IMR-90 (cell line): ENCODE results near the gene GLRX2. TPM values are rescaled to one million over a fixed set of nuclear protein-coding genes. Genes with fewer than 3 reads are reported as not detected.
"Not testable (repeated sequence)": the region's sequence is repeated elsewhere in the genome, so short reads cannot be mapped to it uniquely, and the experiment has no call there.

Experiments
- ATAC-seq: fragments of 200-7000 bp; cut with Tn5 transposase; 2 replicates; pipeline ENCODE4 v1.9.1; 2020; ENCODE audit warnings: low read depth, mild to moderate bottlenecking, moderate library complexity
- BruUV-seq: library from RNA; stranded (reverse); fragments of 400-500 nt; replicated peaks from 2 replicates; lab custom pipeline; 2021; lab: Mats Ljungman, UMichigan
- CTCF ChIA-PET: fragments of 300-600 bp; formaldehyde crosslinking; extraction: SDS; loops from one replicate; lab custom pipeline; 2021; ENCODE audit warnings: antibody characterized with exemption; lab: Yijun Ruan, JAX
- POLR2A ChIA-PET: fragments of 300-600 bp; sonication (Branson Sonifier 250); formaldehyde crosslinking; loops from one replicate; lab custom pipeline; 2022; ENCODE audit warnings: antibody characterized with exemption; ENCODE audit not compliant: unreplicated experiment; lab: Charles Lee
- DNase-seq: peaks from one replicate; pipeline ENCODE4 v3.0.0; 2013
- H2AFZ ChIP-seq: replicated peaks from 2 replicates; pipeline ENCODE3; 2013; ENCODE audit warnings: low read length, mild to moderate bottlenecking; ENCODE audit not compliant: poor library complexity
- H2AK5ac ChIP-seq: 2 replicates; pipeline ENCODE4 v1.6.1; 2013; ENCODE audit warnings: low read depth, low read length, inconsistent platforms
- H2AK9ac ChIP-seq: replicated peaks from 2 replicates; pipeline ENCODE3; 2013; ENCODE audit warnings: mild to moderate bottlenecking, low read depth, low read length, moderate library complexity; ENCODE audit not compliant: poor library complexity
- H2BK120ac ChIP-seq: 2 replicates; pipeline ENCODE4 v1.6.1; 2013; ENCODE audit warnings: low read depth, low read length, inconsistent platforms
- H2BK15ac ChIP-seq: 3 replicates; pipeline ENCODE4 v1.6.1; 2013; ENCODE audit warnings: low read depth, low read length, inconsistent platforms
- H2BK20ac ChIP-seq: 2 replicates; pipeline ENCODE4 v1.6.1; 2013; ENCODE audit warnings: low read depth, mild to moderate bottlenecking, inconsistent platforms, low read length, moderate library complexity
- H2BK5ac ChIP-seq: 2 replicates; pipeline ENCODE4 v1.6.1; 2013; ENCODE audit warnings: mild to moderate bottlenecking, low read depth, low read length, inconsistent platforms; ENCODE audit not compliant: poor library complexity, severe bottlenecking
- H3K14ac ChIP-seq: replicated peaks from 2 replicates; pipeline ENCODE4 v1.6.1; 2013; ENCODE audit warnings: low read depth, low read length, inconsistent platforms
- H3K18ac ChIP-seq: 2 replicates; pipeline ENCODE4 v1.6.1; 2013; ENCODE audit warnings: low read depth, low read length, control low read depth
- H3K23ac ChIP-seq: 2 replicates; pipeline ENCODE4 v1.6.1; 2013; ENCODE audit warnings: low read depth, low read length, inconsistent platforms
- H3K27ac ChIP-seq: 2 replicates; pipeline ENCODE4 v1.5.1; 2013; ENCODE audit warnings: mild to moderate bottlenecking, control low read depth, low read length; ENCODE audit not compliant: insufficient read depth
- H3K27me3 ChIP-seq: 2 replicates; pipeline ENCODE4 v1.6.1; 2013; ENCODE audit warnings: low read length; ENCODE audit not compliant: control insufficient read depth, insufficient read depth
- H3K36me3 ChIP-seq: 2 replicates; pipeline ENCODE4 v1.6.1; 2013; ENCODE audit warnings: low read length, mixed read lengths; ENCODE audit not compliant: control insufficient read depth, insufficient read depth
- H3K4ac ChIP-seq: 2 replicates; pipeline ENCODE4 v1.6.1; 2013; ENCODE audit warnings: low read depth, low read length, inconsistent platforms
- H3K4me1 ChIP-seq: 2 replicates; pipeline ENCODE4 v1.6.1; 2013; ENCODE audit warnings: low read length, mixed read lengths; ENCODE audit not compliant: control insufficient read depth, insufficient read depth
- H3K4me2 ChIP-seq: 2 replicates; pipeline ENCODE4 v1.6.1; 2013; ENCODE audit warnings: low read depth, mild to moderate bottlenecking, control low read depth, low read length, moderate library complexity
- H3K4me3 ChIP-seq: 2 replicates; pipeline ENCODE4 v1.5.1; 2013; ENCODE audit warnings: low read depth, mild to moderate bottlenecking, control low read depth, low read length, moderate library complexity; ENCODE audit not compliant: insufficient read depth
- H3K56ac ChIP-seq: 2 replicates; pipeline ENCODE4 v1.6.1; 2013; ENCODE audit warnings: low read length, inconsistent platforms; ENCODE audit not compliant: insufficient read depth; ENCODE audit errors: extremely low read depth
- H3K79me1 ChIP-seq, 2 experiments: 2 replicates each; pipeline ENCODE4 v1.6.1; 2013; ENCODE audit warnings: low read length in 2 of 2, inconsistent platforms in 1 of 2, low read depth in 1 of 2
- H3K9ac ChIP-seq: 2 replicates; pipeline ENCODE4 v1.6.1; 2013; ENCODE audit warnings: low read depth, low read length, control low read depth
- H3K9me1 ChIP-seq: 2 replicates; pipeline ENCODE4 v1.6.1; 2013; ENCODE audit warnings: low read length, inconsistent platforms; ENCODE audit not compliant: insufficient read depth
- H3K9me3 ChIP-seq: 2 replicates; pipeline ENCODE4 v1.6.1; 2013; ENCODE audit warnings: low read length; ENCODE audit not compliant: control insufficient read depth, insufficient read depth
- H4K20me1 ChIP-seq: 2 replicates; pipeline ENCODE4 v1.6.1; 2013; ENCODE audit warnings: low read length, inconsistent platforms; ENCODE audit not compliant: insufficient read depth
- H4K5ac ChIP-seq: 2 replicates; pipeline ENCODE4 v1.6.1; 2013; ENCODE audit warnings: mild to moderate bottlenecking, low read depth, low read length, control low read depth
- H4K8ac ChIP-seq, 2 experiments: 2 replicates each; pipeline ENCODE4 v1.6.1; 2013; ENCODE audit warnings: low read depth in 2 of 2, low read length in 2 of 2, control low read depth in 1 of 2, inconsistent platforms in 1 of 2
- H4K91ac ChIP-seq: 2 replicates; pipeline ENCODE4 v1.6.1; 2013; ENCODE audit warnings: low read depth, low read length, inconsistent platforms; ENCODE audit not compliant: insufficient read depth
- whole genome bisulfite sequencing, 2 experiments: methylation state at CpG; one replicate each; pipeline versions ENCODE4 v1.1.5 to v1.1.7; 2013; ENCODE audit warnings: missing lambda C conversion rate in 2 of 2; ENCODE audit not compliant: insufficient read length in 1 of 2; ENCODE audit errors: extremely low coverage in 2 of 2; 5-methylcytosine and 5-hydroxymethylcytosine counted together
- dilution Hi-C: fragments of 300-500 bp; cut with HindIII; formaldehyde crosslinking; loops from one replicate; pipeline ENCODE4 v1.14.3; 2018; ENCODE audit warnings: low sequenced_read_pairs; ENCODE audit not compliant: unreplicated experiment
- in situ Hi-C: fragments of 300-500 bp; cut with MboI; formaldehyde crosslinking; loops from 3 replicates; pipeline ENCODE4 v1.14.3; 2019; ENCODE audit warnings: low sequenced_read_pairs, inconsistent platforms, mixed read lengths
- intact Hi-C: fragments of 100-400 bp; cut with micrococcal nuclease; formaldehyde crosslinking; loops from 2 replicates; pipeline ENCODE4 v1.10.0; 2022
- polyA plus RNA-seq, 3 experiments: library from polyadenylated mRNA; depleted of rRNA; stranded (reverse); fragments of >200 nt; gene quantifications; 2 replicates each; pipeline ENCODE4 v1.2.3, GENCODE V29; 2012; ENCODE audit warnings: low replicate concordance in 1 of 3
- total RNA-seq: library from RNA; depleted of rRNA; stranded (reverse); fragments of >200 nt; gene quantifications from 2 replicates; pipeline ENCODE4 v1.2.3, GENCODE V29; 2012

The GLRX2 gene
- total and polyA plus RNA-seq, 2 of the 4 experiments (the other 2 are of a cell fraction) = 2.0 to 15.9 TPM

- H4K91ac ChIP-seq, H3K9ac ChIP-seq, H3K4me2 ChIP-seq, CTCF ChIA-PET, H3K27ac ChIP-seq, H3K4me3 ChIP-seq, H4K20me1 ChIP-seq, H3K23ac ChIP-seq, H3K9me3 ChIP-seq, H3K18ac ChIP-seq, dilution Hi-C loops, H2BK15ac ChIP-seq, H3K14ac ChIP-seq, H3K56ac ChIP-seq, H3K9me1 ChIP-seq, H2AK9ac ChIP-seq, intact Hi-C loops, H4K8ac ChIP-seq, H4K5ac ChIP-seq, H3K4ac ChIP-seq, H2BK120ac ChIP-seq, BruUV-seq, H3K79me1 ChIP-seq, H3K36me3 ChIP-seq, DNase-seq, H2BK20ac ChIP-seq, H2AK5ac ChIP-seq, H2BK5ac ChIP-seq, H3K27me3 ChIP-seq, H2AFZ ChIP-seq, POLR2A ChIA-PET, ATAC-seq, H3K4me1 ChIP-seq: not testable (repeated sequence)
- in situ Hi-C loops = loop anchor here (10.0 kb wide), 1 partner anchor 642 kb away; no protein-coding TSS in a partner anchor
- no CpG with 5 or more reads among the region's 6 CpGs for WGBS, 2 experiments
These were observed 12.0 kb upstream of the GLRX2 start for GRCh38 chr1:193117167-193117566.
